ENCODE results near the gene STX8.

GRCh38 chr17:9205520-9206409 is 369.9 kb downstream of the STX8 start:
- no peak for TF ChIP-seq POLR2AphosphoS5 (IDR thresholded peaks at IDR 0.05; ENCODE audit: low read depth, low read length)
- no peak for TF ChIP-seq TAF1 (IDR thresholded peaks at IDR 0.05; ENCODE audit: borderline replicate concordance, insufficient read depth, low read length)
- TF ChIP-seq, protein P1, sequence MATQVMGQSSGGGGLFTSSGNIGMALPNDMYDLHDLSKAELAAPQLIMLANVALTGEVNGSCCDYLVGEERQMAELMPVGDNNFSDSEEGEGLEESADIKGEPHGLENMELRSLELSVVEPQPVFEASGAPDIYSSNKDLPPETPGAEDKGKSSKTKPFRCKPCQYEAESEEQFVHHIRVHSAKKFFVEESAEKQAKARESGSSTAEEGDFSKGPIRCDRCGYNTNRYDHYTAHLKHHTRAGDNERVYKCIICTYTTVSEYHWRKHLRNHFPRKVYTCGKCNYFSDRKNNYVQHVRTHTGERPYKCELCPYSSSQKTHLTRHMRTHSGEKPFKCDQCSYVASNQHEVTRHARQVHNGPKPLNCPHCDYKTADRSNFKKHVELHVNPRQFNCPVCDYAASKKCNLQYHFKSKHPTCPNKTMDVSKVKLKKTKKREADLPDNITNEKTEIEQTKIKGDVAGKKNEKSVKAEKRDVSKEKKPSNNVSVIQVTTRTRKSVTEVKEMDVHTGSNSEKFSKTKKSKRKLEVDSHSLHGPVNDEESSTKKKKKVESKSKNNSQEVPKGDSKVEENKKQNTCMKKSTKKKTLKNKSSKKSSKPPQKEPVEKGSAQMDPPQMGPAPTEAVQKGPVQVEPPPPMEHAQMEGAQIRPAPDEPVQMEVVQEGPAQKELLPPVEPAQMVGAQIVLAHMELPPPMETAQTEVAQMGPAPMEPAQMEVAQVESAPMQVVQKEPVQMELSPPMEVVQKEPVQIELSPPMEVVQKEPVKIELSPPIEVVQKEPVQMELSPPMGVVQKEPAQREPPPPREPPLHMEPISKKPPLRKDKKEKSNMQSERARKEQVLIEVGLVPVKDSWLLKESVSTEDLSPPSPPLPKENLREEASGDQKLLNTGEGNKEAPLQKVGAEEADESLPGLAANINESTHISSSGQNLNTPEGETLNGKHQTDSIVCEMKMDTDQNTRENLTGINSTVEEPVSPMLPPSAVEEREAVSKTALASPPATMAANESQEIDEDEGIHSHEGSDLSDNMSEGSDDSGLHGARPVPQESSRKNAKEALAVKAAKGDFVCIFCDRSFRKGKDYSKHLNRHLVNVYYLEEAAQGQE (IDR thresholded peaks at IDR 0.05; ENCODE audit: insufficient read depth in 1 of 2, low read depth in 2 of 2, low read length in 2 of 2): no peak
- TF ChIP-seq SIN3A (IDR thresholded peaks at IDR 0.05; ENCODE audit: borderline replicate concordance, insufficient read depth, low read length): no peak
